CD14-positive monocyte (primary cell): ENCODE results near the gene ERICH3. TPM values are rescaled to one million over a fixed set of nuclear protein-coding genes. Genes with fewer than 3 reads are reported as not detected.

Experiments
- DNase-seq, 3 donors: peaks; one replicate each; pipeline ENCODE4 v3.0.0-alpha.2; 2011 to 2022
- H2AFZ ChIP-seq: 2 replicates; pipeline ENCODE4 v1.6.0; 2012; ENCODE audit warnings: mild to moderate bottlenecking, low read depth, low read length, inconsistent platforms; ENCODE audit not compliant: insufficient read depth, poor library complexity, severe bottlenecking
- H3K27ac ChIP-seq, 2 donors: 1 replicate in 1 of 2; 2 replicates in 1 of 2; pipeline ENCODE4 v1.5.1; 2012 to 2013; ENCODE audit warnings: low read length in 2 of 2, control low read depth in 1 of 2, inconsistent platforms in 1 of 2, low read depth in 1 of 2, mild to moderate bottlenecking in 1 of 2
- H3K27me3 ChIP-seq, 2 donors: one replicate each; pipeline versions ENCODE4 v1.6.0 to v1.6.1; 2011 to 2013; ENCODE audit warnings: low read length in 2 of 2; ENCODE audit not compliant: control insufficient read depth in 2 of 2, insufficient read depth in 2 of 2
- H3K36me3 ChIP-seq, 2 donors: replicated peaks in 1 of 2; 1 replicate in 1 of 2; 2 replicates in 1 of 2; pipeline versions ENCODE4 v1.5.1 to v1.6.1; 2012 to 2013; ENCODE audit warnings: low read length in 2 of 2, control low read depth in 1 of 2, inconsistent platforms in 1 of 2, mild to moderate bottlenecking in 1 of 2; ENCODE audit not compliant: insufficient read depth in 2 of 2, control insufficient read depth in 1 of 2
- H3K4me1 ChIP-seq, 2 donors: 1 replicate in 1 of 2; 2 replicates in 1 of 2; pipeline versions ENCODE4 v1.5.1 to v1.6.1; 2012 to 2013; ENCODE audit warnings: low read length in 2 of 2, control low read depth in 1 of 2, inconsistent platforms in 1 of 2, mild to moderate bottlenecking in 1 of 2, moderate library complexity in 1 of 2; ENCODE audit not compliant: insufficient read depth in 2 of 2, control insufficient read depth in 1 of 2
- H3K4me2 ChIP-seq: replicated peaks from 2 replicates; pipeline ENCODE3; 2012; ENCODE audit warnings: low read length, moderate library complexity, mild to moderate bottlenecking; ENCODE audit not compliant: poor library complexity, severe bottlenecking; ENCODE audit errors: extremely low read depth
- H3K4me3 ChIP-seq, 3 experiments: fragments of 200-600 bp in 1 of 3; sonication (generic) in 1 of 3; replicated peaks in 1 of 3; 1 replicate in 2 of 3; 2 replicates in 1 of 3; pipeline ENCODE4 v1.5.1; 2011 to 2013; ENCODE audit warnings: low read length in 3 of 3, mild to moderate bottlenecking in 3 of 3, control low read depth in 2 of 3, low read depth in 2 of 3, inconsistent platforms in 1 of 3, moderate library complexity in 1 of 3
- H3K79me2 ChIP-seq: 2 replicates; pipeline ENCODE4 v1.6.0; 2012; ENCODE audit warnings: mild to moderate bottlenecking, control low read depth, inconsistent platforms, low read length, moderate library complexity; ENCODE audit not compliant: insufficient read depth
- H3K9ac ChIP-seq: 2 replicates; pipeline ENCODE4 v1.6.0; 2017; ENCODE audit warnings: low read length, mild to moderate bottlenecking; ENCODE audit not compliant: insufficient read depth, poor library complexity, severe bottlenecking
- H3K9me3 ChIP-seq, 2 donors: replicated peaks in 1 of 2; 1 replicate in 1 of 2; 2 replicates in 1 of 2; pipeline versions ENCODE4 v1.5.1 to v1.6.1; 2012 to 2013; ENCODE audit warnings: low read length in 2 of 2, control low read depth in 1 of 2; ENCODE audit not compliant: control insufficient read depth in 1 of 2, insufficient read depth in 1 of 2
- H4K20me1 ChIP-seq: 2 replicates; pipeline ENCODE4 v1.6.0; 2012; ENCODE audit warnings: mild to moderate bottlenecking, low read length, control low read depth, moderate library complexity; ENCODE audit not compliant: insufficient read depth
- H3K27ac Mint-ChIP-seq, 7 donors: one replicate each; pipeline ENCODE4 v1.8.0; 2020; ENCODE audit warnings: mild to moderate bottlenecking in 7 of 7, mixed read lengths in 7 of 7, moderate library complexity in 6 of 7, inconsistent platforms in 2 of 7
- H3K27me3 Mint-ChIP-seq, 3 donors: one replicate each; pipeline ENCODE4 v1.8.0; 2021 to 2022; ENCODE audit warnings: low read depth in 3 of 3, mild to moderate bottlenecking in 3 of 3, mixed read lengths in 3 of 3, moderate library complexity in 3 of 3, inconsistent platforms in 1 of 3
- H3K36me3 Mint-ChIP-seq, 2 donors: one replicate each; pipeline ENCODE4 v1.8.0; 2020; ENCODE audit warnings: mixed read lengths in 2 of 2, inconsistent platforms in 1 of 2, mild to moderate bottlenecking in 1 of 2
- H3K4me1 Mint-ChIP-seq: one replicate; pipeline ENCODE4 v1.8.0; 2020; ENCODE audit warnings: mild to moderate bottlenecking, mixed read lengths
- H3K4me3 Mint-ChIP-seq, 2 donors: one replicate each; pipeline ENCODE4 v1.8.0; 2020; ENCODE audit warnings: mild to moderate bottlenecking in 2 of 2, mixed read lengths in 2 of 2, moderate library complexity in 1 of 2
- H3K9me3 Mint-ChIP-seq, 7 donors: one replicate each; pipeline ENCODE4 v1.8.0; 2020 to 2022; ENCODE audit warnings: mixed read lengths in 7 of 7, mild to moderate bottlenecking in 6 of 7, moderate library complexity in 6 of 7, inconsistent platforms in 2 of 7
- WGBS: methylation state at CpG from one replicate; pipeline ENCODE4 v1.1.5; 2013; ENCODE audit warnings: missing lambda C conversion rate; ENCODE audit not compliant: insufficient coverage; 5-methylcytosine and 5-hydroxymethylcytosine counted together
- intact Hi-C, 2 donors: fragments of 100-400 bp; cut with micrococcal nuclease; formaldehyde crosslinking; loops; one replicate each; pipeline versions ENCODE4 v1.15.0 to v1.15.1; 2023
- polyA plus RNA-seq, 3 donors: library from polyadenylated mRNA; depleted of rRNA in 1 of 3; unstranded in 2 of 3; stranded (reverse) in 1 of 3; fragments of 300-500 nt in 2 of 3; fragments of >200 nt in 1 of 3; fragmentation: Illumina TruSeq in 2 of 3; gene quantifications; 1 replicate in 2 of 3; 2 replicates in 1 of 3; pipeline ENCODE4 v1.2.3, GENCODE V29; 2012 to 2021
- TF ChIP-seq, protein P1 (sequence below): fragments of 200-600 bp; IDR thresholded peaks from one replicate; pipeline ENCODE4 v1.8.0; 2022; ENCODE audit warnings: antibody characterized with exemption, mild to moderate bottlenecking

Gene ERICH3
- polyA plus RNA-seq, 3 donors = not detected

- TF ChIP-seq, protein P1, sequence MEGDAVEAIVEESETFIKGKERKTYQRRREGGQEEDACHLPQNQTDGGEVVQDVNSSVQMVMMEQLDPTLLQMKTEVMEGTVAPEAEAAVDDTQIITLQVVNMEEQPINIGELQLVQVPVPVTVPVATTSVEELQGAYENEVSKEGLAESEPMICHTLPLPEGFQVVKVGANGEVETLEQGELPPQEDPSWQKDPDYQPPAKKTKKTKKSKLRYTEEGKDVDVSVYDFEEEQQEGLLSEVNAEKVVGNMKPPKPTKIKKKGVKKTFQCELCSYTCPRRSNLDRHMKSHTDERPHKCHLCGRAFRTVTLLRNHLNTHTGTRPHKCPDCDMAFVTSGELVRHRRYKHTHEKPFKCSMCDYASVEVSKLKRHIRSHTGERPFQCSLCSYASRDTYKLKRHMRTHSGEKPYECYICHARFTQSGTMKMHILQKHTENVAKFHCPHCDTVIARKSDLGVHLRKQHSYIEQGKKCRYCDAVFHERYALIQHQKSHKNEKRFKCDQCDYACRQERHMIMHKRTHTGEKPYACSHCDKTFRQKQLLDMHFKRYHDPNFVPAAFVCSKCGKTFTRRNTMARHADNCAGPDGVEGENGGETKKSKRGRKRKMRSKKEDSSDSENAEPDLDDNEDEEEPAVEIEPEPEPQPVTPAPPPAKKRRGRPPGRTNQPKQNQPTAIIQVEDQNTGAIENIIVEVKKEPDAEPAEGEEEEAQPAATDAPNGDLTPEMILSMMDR = no peak
- no peaks in the 10 kb centered on the region for H3K27me3 ChIP-seq
- no peaks in the 10 kb centered on the region for H3K36me3 Mint-ChIP-seq
- no peak overlapping the region for H3K9ac ChIP-seq
- H3K4me1 ChIP-seq = no peaks in the 10 kb centered on the region
- H2AFZ ChIP-seq = no peak overlapping the region
- H3K9me3 Mint-ChIP-seq = peaks cover 0 to 5% (median 2%) of the 10 kb centered on the region in 7 donors
- no peaks in the 10 kb centered on the region for H4K20me1 ChIP-seq
- H3K4me3 Mint-ChIP-seq = no peak overlapping the region
- H3K79me2 ChIP-seq = no peaks in the 10 kb centered on the region
- no peak overlapping the region for H3K4me3 ChIP-seq
- no peaks in the 10 kb centered on the region for H3K36me3 ChIP-seq
- intact Hi-C loops = no loop called here
- no peak for DNase-seq
- peaks cover 0 to 2% (median 2%) of the 10 kb centered on the region in 3 donors for H3K27me3 Mint-ChIP-seq
- WGBS = no CpG with 5 or more reads among the region's 4 CpGs
- H3K27ac Mint-ChIP-seq = no peak overlapping the region
- no peaks in the 10 kb centered on the region for H3K4me1 Mint-ChIP-seq
- no peak overlapping the region for H3K4me2 ChIP-seq
- no peaks in the 10 kb centered on the region for H3K9me3 ChIP-seq
- no peak overlapping the region for H3K27ac ChIP-seq
Measured at GRCh38 chr1:74650561-74650960, 23.0 kb downstream of the ERICH3 start.

DNA sequence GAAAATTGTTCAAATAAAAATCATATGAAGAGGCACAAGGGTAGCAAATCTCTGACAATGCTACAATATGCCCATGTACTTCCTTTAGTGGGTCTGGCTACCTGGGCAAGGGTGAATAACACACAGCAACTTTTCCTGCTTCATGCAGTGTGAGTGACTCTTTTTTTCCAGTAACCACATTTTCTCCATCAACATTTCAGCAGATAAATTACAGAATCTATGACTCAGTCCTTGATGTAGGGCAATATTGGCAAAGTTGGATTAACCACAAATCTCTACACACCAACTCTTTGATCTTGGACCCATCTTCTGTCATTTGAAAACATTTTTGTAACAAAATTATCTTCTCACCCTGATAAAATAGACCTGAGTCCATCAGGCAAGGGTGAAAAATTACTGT is 31.7 kb downstream of the ERICH3 start:
- no peak overlapping the region for H3K9ac ChIP-seq
- Mint-ChIP-seq H3K27me3 (peaks cover 0 to 1% (median 0%) of the 10 kb centered on the region in 3 donors), H3K27ac (no peak overlapping the region), H3K9me3 (peaks cover 0 to 6% (median 0%) of the 10 kb centered on the region in 7 donors), H3K36me3 (no peaks in the 10 kb centered on the region), H3K4me1 (no peaks in the 10 kb centered on the region), H3K4me3 (no peak overlapping the region)
- no peak for DNase-seq
- H3K4me2 ChIP-seq = no peak overlapping the region
- intact Hi-C loops = no loop called here
- no peak overlapping the region for H3K27ac ChIP-seq
- H3K4me3 ChIP-seq = no peak overlapping the region
- no peaks in the 10 kb centered on the region for H3K36me3 ChIP-seq
- H2AFZ ChIP-seq = no peak overlapping the region
- H3K27me3 ChIP-seq = no peaks in the 10 kb centered on the region
- H3K4me1 ChIP-seq = no peaks in the 10 kb centered on the region
- no peaks in the 10 kb centered on the region for H3K79me2 ChIP-seq
- H3K9me3 ChIP-seq = peaks cover 0 to 3% of the 10 kb centered on the region in 2 donors
- TF ChIP-seq, protein P1 = no peak
- H4K20me1 ChIP-seq = no peaks in the 10 kb centered on the region
